DOHH2 (cell line): ENCODE measurements around the gene FAM107B.

Experiments
- H3F3A ChIP-seq: fragments of 200-600 bp; sonication (generic), shearing (Covaris generic); 2 replicates; pipeline ENCODE4 v1.6.0; 2016; ENCODE audit warnings: antibody characterized with exemption, mild to moderate bottlenecking; ENCODE audit not compliant: control insufficient read depth, insufficient read depth
- H3K27ac ChIP-seq: fragments of 200-600 bp; sonication (generic); 2 replicates; pipeline ENCODE4 v1.5.1; 2014; ENCODE audit warnings: low read depth, mild to moderate bottlenecking, low read length, moderate library complexity
- H3K27me3 ChIP-seq: fragments of 200-600 bp; sonication (generic); 2 replicates; pipeline ENCODE4 v1.6.1; 2014; ENCODE audit warnings: mild to moderate bottlenecking, low read length, mixed read lengths; ENCODE audit not compliant: control insufficient read depth
- H3K36me3 ChIP-seq: fragments of 200-600 bp; sonication (generic); 2 replicates; pipeline ENCODE4 v1.6.1; 2014; ENCODE audit warnings: mild to moderate bottlenecking, low read length, moderate library complexity, mixed read lengths; ENCODE audit not compliant: control insufficient read depth
- H3K4me1 ChIP-seq: fragments of 200-600 bp; sonication (generic); 2 replicates; pipeline ENCODE4 v1.6.1; 2014; ENCODE audit warnings: mild to moderate bottlenecking, low read length, mixed read lengths; ENCODE audit not compliant: control insufficient read depth
- H3K4me2 ChIP-seq: fragments of 200-600 bp; sonication (generic); 2 replicates; pipeline ENCODE4 v1.6.0; 2014; ENCODE audit warnings: mild to moderate bottlenecking, low read length, moderate library complexity
- H3K4me3 ChIP-seq: fragments of 200-600 bp; sonication (generic); 2 replicates; pipeline ENCODE4 v1.5.1; 2014; ENCODE audit warnings: mild to moderate bottlenecking, low read length, mixed read lengths
- H3K79me2 ChIP-seq: fragments of 200-600 bp; sonication (generic); 2 replicates; pipeline ENCODE4 v1.6.1; 2014; ENCODE audit warnings: mild to moderate bottlenecking, low read length, mixed read lengths; ENCODE audit not compliant: control insufficient read depth
- H3K9me2 ChIP-seq: fragments of 200-600 bp; sonication (generic); replicated peaks from 2 replicates; pipeline ENCODE4 v1.6.1; 2014; ENCODE audit warnings: mild to moderate bottlenecking, low read length, mixed read lengths; ENCODE audit not compliant: control insufficient read depth
- H3K9me3 ChIP-seq: fragments of 200-600 bp; sonication (generic); 2 replicates; pipeline ENCODE4 v1.6.1; 2014; ENCODE audit warnings: antibody characterized with exemption, low read length, mixed read lengths; ENCODE audit not compliant: control insufficient read depth, insufficient read depth
- H4K20me1 ChIP-seq: fragments of 200-600 bp; sonication (generic); 2 replicates; pipeline ENCODE4 v1.6.0; 2014; ENCODE audit warnings: low read depth, mild to moderate bottlenecking, antibody characterized with exemption, low read length, moderate library complexity; ENCODE audit not compliant: control insufficient read depth, insufficient read depth
- EZH2phosphoT487 ChIP-seq: fragments of 200-600 bp; sonication (generic); IDR thresholded peaks from 2 replicates; pipeline ENCODE4 v1.6.1; 2017; ENCODE audit warnings: borderline replicate concordance, mild to moderate bottlenecking, antibody characterized with exemption, low read length, moderate library complexity, mixed read lengths
- TF ChIP-seq, protein P1 (sequence below): fragments of 200-600 bp; sonication (generic); IDR thresholded peaks from one replicate; pipeline ENCODE4 v1.5.1; 2014; ENCODE audit warnings: antibody characterized with exemption, mild to moderate bottlenecking, low read depth, low read length; ENCODE audit not compliant: poor library complexity, severe bottlenecking

The FAM107B gene

GRCh38 chr10:14571866-14572507, 202.7 kb downstream of the FAM107B start:
- Histone ChIP-seq H3K79me2 (peaks cover 100% of the 10 kb centered on the region), H3K9me2 (no peaks in the 10 kb centered on the region), H4K20me1 (peaks cover 79% of the 10 kb centered on the region), H3K27me3 (no peaks in the 10 kb centered on the region), H3K4me3 (no peak overlapping the region), H3K4me2 (peak overlapping the region; percentile 14; the same call in 1 of the 2 replicates), H3K27ac (no peak overlapping the region), H3F3A (peaks cover 41% of the 10 kb centered on the region), H3K4me1 (peaks cover 95% of the 10 kb centered on the region), H3K36me3 (peaks cover 97% of the 10 kb centered on the region), H3K9me3 (no peaks in the 10 kb centered on the region)
- TF ChIP-seq EZH2phosphoT487, result no peak
- TF ChIP-seq, protein P1, sequence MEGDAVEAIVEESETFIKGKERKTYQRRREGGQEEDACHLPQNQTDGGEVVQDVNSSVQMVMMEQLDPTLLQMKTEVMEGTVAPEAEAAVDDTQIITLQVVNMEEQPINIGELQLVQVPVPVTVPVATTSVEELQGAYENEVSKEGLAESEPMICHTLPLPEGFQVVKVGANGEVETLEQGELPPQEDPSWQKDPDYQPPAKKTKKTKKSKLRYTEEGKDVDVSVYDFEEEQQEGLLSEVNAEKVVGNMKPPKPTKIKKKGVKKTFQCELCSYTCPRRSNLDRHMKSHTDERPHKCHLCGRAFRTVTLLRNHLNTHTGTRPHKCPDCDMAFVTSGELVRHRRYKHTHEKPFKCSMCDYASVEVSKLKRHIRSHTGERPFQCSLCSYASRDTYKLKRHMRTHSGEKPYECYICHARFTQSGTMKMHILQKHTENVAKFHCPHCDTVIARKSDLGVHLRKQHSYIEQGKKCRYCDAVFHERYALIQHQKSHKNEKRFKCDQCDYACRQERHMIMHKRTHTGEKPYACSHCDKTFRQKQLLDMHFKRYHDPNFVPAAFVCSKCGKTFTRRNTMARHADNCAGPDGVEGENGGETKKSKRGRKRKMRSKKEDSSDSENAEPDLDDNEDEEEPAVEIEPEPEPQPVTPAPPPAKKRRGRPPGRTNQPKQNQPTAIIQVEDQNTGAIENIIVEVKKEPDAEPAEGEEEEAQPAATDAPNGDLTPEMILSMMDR, result no peak

GRCh38 chr10:14570800-14571199, 203.9 kb downstream of the FAM107B start:
- Histone ChIP-seq H3K27ac (no peak overlapping the region), H3K36me3 (peaks cover 95% of the 10 kb centered on the region), H3K4me1 (peaks cover 94% of the 10 kb centered on the region), H3F3A (peaks cover 47% of the 10 kb centered on the region), H3K4me3 (no peak overlapping the region), H4K20me1 (peaks cover 74% of the 10 kb centered on the region), H3K27me3 (no peaks in the 10 kb centered on the region), H3K4me2 (peak overlapping the region; percentile 7; the same call in 1 of the 2 replicates), H3K9me3 (no peaks in the 10 kb centered on the region), H3K79me2 (peaks cover 100% of the 10 kb centered on the region), H3K9me2 (no peaks in the 10 kb centered on the region)
- no peak for TF ChIP-seq EZH2phosphoT487
- TF ChIP-seq, protein P1, result no peak

- H3K79me2 ChIP-seq, result peaks cover 100% of the 10 kb centered on the region
- peaks cover 53% of the 10 kb centered on the region for H3F3A ChIP-seq
- no peak overlapping the region for H3K4me3 ChIP-seq
- peaks cover 95% of the 10 kb centered on the region for H3K36me3 ChIP-seq
- peak overlapping the region; percentile 8; the same call in 1 of the 2 replicates for H3K4me2 ChIP-seq
- H3K27ac ChIP-seq, result no peak overlapping the region
- no peaks in the 10 kb centered on the region for H3K27me3 ChIP-seq
- no peaks in the 10 kb centered on the region for H3K9me3 ChIP-seq
- peaks cover 73% of the 10 kb centered on the region for H4K20me1 ChIP-seq
- H3K4me1 ChIP-seq, result peaks cover 94% of the 10 kb centered on the region
- no peaks in the 10 kb centered on the region for H3K9me2 ChIP-seq
- TF ChIP-seq EZH2phosphoT487, result no peak
- TF ChIP-seq, protein P1, result no peak
Measured at GRCh38 chr10:14569274-14570060, 205.2 kb downstream of the FAM107B start.
